AG04450 (cell line): Measurements from ENCODE around the gene PIP5K1C. TPM values are rescaled to one million over a fixed set of nuclear protein-coding genes. Genes with fewer than 3 reads are reported as not detected.
A peak's percentile ranks its signal among the peaks of the same experiment; 100 is the strongest.
"Not testable (repeated sequence)": the region's sequence is repeated elsewhere in the genome, so short reads cannot be mapped to it uniquely, and the experiment has no call there.

Source experiments
- CTCF ChIA-PET: fragments of 300-600, 350-600 bp; formaldehyde crosslinking; extraction: SDS; loops from one replicate; lab custom pipeline; 2022; ENCODE audit warnings: antibody characterized with exemption, inconsistent platforms; lab: Charles Lee
- POLR2A ChIA-PET: fragments of 350-600 bp; formaldehyde crosslinking; extraction: SDS; loops from one replicate; lab custom pipeline; 2021; ENCODE audit warnings: antibody characterized with exemption, inconsistent platforms; lab: Yijun Ruan, JAX
- DNase-seq: peaks from one replicate; pipeline ENCODE4 v3.0.0-alpha.2; 2011; ENCODE audit warnings: low read depth, low spot score
- H3K27ac ChIP-seq: one replicate; pipeline ENCODE4 v1.5.1; 2012; ENCODE audit warnings: low read depth, low read length, control low read depth
- H3K27me3 ChIP-seq: one replicate; pipeline ENCODE4 v1.6.0; 2012; ENCODE audit warnings: low read length; ENCODE audit not compliant: control insufficient read depth, insufficient read depth
- H3K4me3 ChIP-seq: 2 replicates; pipeline ENCODE4 v1.5.1; 2011; ENCODE audit warnings: mild to moderate bottlenecking, low read depth, low read length, control low read depth
- H3K9me3 ChIP-seq: 2 replicates; pipeline ENCODE4 v1.5.1; 2012; ENCODE audit warnings: low read length; ENCODE audit not compliant: control insufficient read depth, insufficient read depth
- polyA plus RNA-seq: library from polyadenylated mRNA; depleted of rRNA; stranded (reverse); fragments of >200 nt; gene quantifications from 2 replicates; pipeline ENCODE4 v1.2.3, GENCODE V29; 2011
- TF ChIP-seq, protein P1 (sequence below): IDR thresholded peaks from 2 replicates; pipeline ENCODE4 v1.5.1; 2011; ENCODE audit warnings: low read depth, low read length, control low read depth, inconsistent platforms

PIP5K1C gene
- polyA plus RNA-seq, 1 experiment = 10.3 TPM

DNA sequence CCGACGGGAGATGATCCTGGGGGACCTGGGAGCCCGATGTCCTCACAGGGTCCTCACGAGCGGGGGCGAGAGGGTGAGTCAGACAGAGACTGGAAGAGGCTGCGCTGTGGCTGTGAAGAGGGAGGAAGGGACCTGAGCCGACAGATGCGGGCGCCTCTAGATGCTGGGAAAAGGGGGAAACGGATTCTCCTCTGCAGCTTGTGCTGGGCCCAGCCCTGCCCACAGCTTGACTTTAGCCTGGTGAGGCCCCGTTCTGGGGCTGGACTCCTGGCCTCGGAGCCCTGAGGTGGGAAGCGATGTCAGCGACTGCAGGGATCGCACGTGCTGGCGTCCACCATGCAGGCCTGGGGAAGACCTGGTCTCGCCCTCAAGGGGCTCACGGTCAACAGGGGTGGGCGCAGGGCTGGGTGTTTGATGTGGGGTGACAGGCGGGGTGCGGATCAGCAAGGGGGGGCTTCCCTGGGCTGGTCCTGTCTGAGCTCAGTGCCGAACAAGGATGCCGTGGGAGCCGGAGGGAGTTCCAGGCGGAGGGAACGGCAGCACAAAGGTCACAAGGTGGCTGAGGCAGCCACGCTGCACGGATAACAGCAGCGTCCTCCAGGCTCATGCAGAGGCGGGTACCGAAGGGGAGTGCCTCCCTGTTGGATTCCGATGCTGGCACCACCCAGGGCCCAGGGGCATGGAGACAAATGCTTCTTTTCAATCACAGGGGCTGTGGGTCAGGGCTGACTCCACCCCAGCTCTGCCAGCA lies 31.8 kb downstream of the PIP5K1C start:
- Histone ChIP-seq H3K27ac (peak overlapping the region; percentile 21), H3K9me3 (peaks cover 4% of the 10 kb centered on the region; the same call in 1 of the 2 replicates)

DNA sequence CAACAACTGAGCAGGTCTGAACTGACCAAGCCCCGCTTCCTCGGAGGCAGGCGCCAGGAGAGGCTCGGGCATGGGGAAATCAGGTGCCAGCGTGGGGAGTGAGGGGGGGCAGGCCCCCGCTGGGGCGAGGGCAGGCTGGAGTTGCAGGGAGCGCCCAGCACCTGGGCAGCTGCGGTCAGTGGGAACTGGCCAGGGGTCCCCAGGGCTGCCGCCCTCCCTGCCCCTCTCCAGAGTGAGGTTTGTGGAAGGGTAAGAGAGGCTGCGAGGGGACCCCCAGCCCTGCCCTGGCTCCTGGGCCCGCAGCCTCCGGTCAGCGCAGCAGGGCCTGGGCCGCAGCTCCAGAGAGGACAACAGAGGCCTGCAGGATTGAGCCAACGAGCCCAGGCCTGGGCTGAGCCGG lies 32.5 kb downstream of the PIP5K1C start:
- Histone ChIP-seq H3K27me3 (no peaks in the 10 kb centered on the region), H3K27ac (peak overlapping the region; percentile 21), H3K9me3 (no peaks in the 10 kb centered on the region; the same call in 1 of the 2 replicates), H3K4me3 (no peak overlapping the region)
- TF ChIP-seq, protein P1, sequence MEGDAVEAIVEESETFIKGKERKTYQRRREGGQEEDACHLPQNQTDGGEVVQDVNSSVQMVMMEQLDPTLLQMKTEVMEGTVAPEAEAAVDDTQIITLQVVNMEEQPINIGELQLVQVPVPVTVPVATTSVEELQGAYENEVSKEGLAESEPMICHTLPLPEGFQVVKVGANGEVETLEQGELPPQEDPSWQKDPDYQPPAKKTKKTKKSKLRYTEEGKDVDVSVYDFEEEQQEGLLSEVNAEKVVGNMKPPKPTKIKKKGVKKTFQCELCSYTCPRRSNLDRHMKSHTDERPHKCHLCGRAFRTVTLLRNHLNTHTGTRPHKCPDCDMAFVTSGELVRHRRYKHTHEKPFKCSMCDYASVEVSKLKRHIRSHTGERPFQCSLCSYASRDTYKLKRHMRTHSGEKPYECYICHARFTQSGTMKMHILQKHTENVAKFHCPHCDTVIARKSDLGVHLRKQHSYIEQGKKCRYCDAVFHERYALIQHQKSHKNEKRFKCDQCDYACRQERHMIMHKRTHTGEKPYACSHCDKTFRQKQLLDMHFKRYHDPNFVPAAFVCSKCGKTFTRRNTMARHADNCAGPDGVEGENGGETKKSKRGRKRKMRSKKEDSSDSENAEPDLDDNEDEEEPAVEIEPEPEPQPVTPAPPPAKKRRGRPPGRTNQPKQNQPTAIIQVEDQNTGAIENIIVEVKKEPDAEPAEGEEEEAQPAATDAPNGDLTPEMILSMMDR = no peak
- POLR2A ChIA-PET = no interaction called here
- CTCF ChIA-PET = no interaction called here
- DNase-seq = no peak

More for the DNA sequence above, 31.8 kb downstream of the PIP5K1C start:
- TF ChIP-seq, protein P1 = no peak
- H3K4me3 ChIP-seq = no peak overlapping the region
- H3K27me3 ChIP-seq = no peaks in the 10 kb centered on the region
- no peak for DNase-seq
- ChIA-PET POLR2A (no interaction called here), CTCF (interaction anchor here (1.0 kb wide), 1 partner anchor 38 kb away, joined by 3 read pairs; no protein-coding TSS in a partner anchor)

DNA sequence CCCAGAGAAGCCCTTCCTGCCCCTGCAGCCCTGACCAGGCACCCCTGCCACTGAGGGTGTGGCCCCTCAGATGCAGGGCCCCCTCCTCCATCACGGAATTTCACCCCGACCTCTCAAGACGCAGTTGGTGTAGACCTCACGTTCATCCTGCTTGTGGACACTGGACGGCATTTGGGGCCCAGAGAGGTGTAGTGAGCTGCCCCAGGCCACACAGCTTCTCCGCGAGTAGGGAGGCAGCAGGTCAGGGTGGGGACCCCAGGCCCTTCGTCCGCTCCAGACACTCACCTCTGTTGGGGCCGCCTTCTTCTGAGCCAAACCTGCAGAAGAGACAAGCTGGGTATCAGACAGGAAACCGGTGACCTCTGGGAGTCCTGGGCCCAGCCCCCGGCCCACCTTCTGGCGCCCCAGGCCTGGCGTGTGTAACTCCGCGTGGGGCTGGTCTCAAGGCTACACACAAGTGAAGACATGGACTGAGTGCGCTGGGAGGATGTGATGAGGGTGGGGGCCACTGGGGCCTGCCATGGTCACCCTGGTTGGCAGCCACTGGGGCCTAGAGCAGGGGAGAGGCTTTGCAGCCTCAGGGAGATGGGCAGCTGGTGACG lies 33.1 kb downstream of the PIP5K1C start:
- CTCF ChIA-PET = no interaction called here
- TF ChIP-seq, protein P1 = no peak

DNA sequence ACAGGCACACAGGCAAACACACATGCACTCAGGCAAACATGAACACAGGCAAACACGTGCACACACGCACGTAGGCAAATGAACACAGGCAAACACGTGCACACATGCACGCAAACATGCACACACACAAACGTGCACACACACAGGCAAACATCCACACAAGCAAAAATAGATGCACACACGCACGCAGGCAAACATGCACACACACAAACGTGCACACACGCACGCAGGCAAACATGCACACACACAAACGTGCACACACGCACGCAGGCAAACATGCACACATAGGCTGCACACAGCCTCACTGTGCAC lies 33.8 kb downstream of the PIP5K1C start:
- H3K27ac ChIP-seq, H3K9me3 ChIP-seq, H3K4me3 ChIP-seq, H3K27me3 ChIP-seq, DNase-seq: not testable (repeated sequence)
- ChIA-PET CTCF (interaction anchor here (0.6 to 1.0 kb wide), 6 partner anchors 33 to 539 kb away, joined by 3 to 4 read pairs (median 4); partner anchors contain the start of genes PIP5K1C and TJP3), POLR2A (interaction anchor here (0.7 kb wide), 1 partner anchor 581 kb away, joined by 3 read pairs; no protein-coding TSS in a partner anchor)

More for the DNA sequence above, 33.1 kb downstream of the PIP5K1C start:
- H3K27me3 ChIP-seq = no peaks in the 10 kb centered on the region
- no peak for DNase-seq
- POLR2A ChIA-PET = interaction anchor here (0.7 kb wide), 1 partner anchor 582 kb away, joined by 3 read pairs; no protein-coding TSS in a partner anchor
- no peak overlapping the region for H3K4me3 ChIP-seq
- H3K27ac ChIP-seq = no peak overlapping the region
- H3K9me3 ChIP-seq = no peaks in the 10 kb centered on the region; the same call in 1 of the 2 replicates

DNA sequence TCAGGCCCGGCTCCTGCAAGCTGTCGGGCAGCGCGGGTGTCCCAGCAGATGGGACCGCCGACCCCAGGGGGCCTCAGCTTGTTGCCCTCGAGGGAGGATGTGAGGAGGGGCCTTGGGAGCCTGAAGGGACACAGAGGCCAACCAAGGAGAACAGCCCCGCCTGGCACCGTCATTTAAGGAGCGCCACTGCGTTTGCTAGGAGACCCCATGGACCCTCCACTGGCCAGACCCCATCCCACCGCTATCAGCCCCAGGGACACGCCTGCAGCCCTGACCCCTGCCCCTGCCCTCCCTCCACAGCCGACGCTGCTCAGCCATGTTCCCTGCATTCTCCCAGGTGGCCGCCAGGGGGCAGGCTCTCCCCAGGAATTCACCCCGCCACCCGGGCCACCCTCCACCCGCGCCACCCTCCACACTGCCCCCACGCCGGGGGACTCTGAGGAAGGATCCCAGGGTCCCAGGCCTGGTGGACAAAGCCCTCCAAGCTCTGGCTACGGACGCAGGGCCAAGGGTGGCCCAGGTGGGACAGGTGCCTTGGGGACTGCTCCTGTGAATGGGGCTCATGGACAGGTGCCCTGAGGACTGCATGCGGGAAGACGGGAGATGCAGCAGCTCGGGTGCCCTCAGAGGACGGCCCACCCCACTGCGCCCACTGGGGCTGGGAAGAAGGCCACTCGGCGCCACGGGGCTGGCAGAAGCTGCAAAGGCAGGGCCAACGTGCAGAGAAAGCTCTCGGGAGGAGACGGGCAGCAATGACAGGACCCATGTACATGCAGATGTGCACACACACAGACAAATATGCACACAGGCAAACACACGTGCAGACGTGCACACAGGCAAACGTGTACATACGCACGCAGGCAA lies 34.4 kb downstream of the PIP5K1C start:
- ChIA-PET CTCF (interaction anchor here (0.6 to 1.1 kb wide), 9 partner anchors 10 to 540 kb away, joined by 3 to 6 read pairs (median 3); partner anchors contain the start of genes PIP5K1C and TJP3), POLR2A (interaction anchor here (0.6 kb wide), 1 partner anchor 220 kb away, joined by 7 read pairs; no protein-coding TSS in a partner anchor)
- Histone ChIP-seq H3K9me3 (peaks cover 8% of the 10 kb centered on the region; the same call in 1 of the 2 replicates), H3K4me3 (no peak overlapping the region), H3K27ac (no peak overlapping the region), H3K27me3 (no peaks in the 10 kb centered on the region)
- DNase-seq = no peak
- TF ChIP-seq, protein P1 = peak; percentile 78
